HCT116 (cell line): ENCODE measurements around the gene ZDHHC18. TPM values are rescaled to one million over a fixed set of nuclear protein-coding genes. Genes with fewer than 3 reads are reported as not detected.

Experiments used
- ATAC-seq: fragments of 200-7000 bp; cut with Tn5 transposase; 2 replicates; pipeline ENCODE4 v1.9.1; 2020; ENCODE audit warnings: mild to moderate bottlenecking, moderate library complexity
- BruUV-seq: library from RNA; stranded (reverse); fragments of 400-500 nt; replicated peaks from 2 replicates; lab custom pipeline; 2021; lab: Mats Ljungman, UMichigan
- CTCF ChIA-PET: fragments of 300-600 bp; sonication (Branson Sonifier 250); formaldehyde crosslinking; loops from one replicate; lab custom pipeline; 2021; ENCODE audit warnings: antibody characterized with exemption; lab: Charles Lee
- POLR2A ChIA-PET: fragments of 300-600, 350-600 bp; sonication (Branson Sonifier 250); formaldehyde crosslinking; loops from one replicate; lab custom pipeline; 2021; ENCODE audit warnings: antibody characterized with exemption; lab: Charles Lee
- RAD21 ChIA-PET, 2 experiments: fragments of 300-600 bp; sonication (Branson Sonifier 250); formaldehyde crosslinking; loops; one replicate each; lab custom pipeline; 2023; ENCODE audit warnings: low total read pairs in 2 of 2; ENCODE audit not compliant: uncharacterized antibody in 2 of 2, unreplicated experiment in 2 of 2, low non-redundant PET in 1 of 2; lab: Charles Lee
- DNase-seq: peaks from one replicate; pipeline ENCODE4 v3.0.0-alpha.2; 2010; ENCODE audit warnings: low read depth, low spot score
- H2AFZ ChIP-seq: fragments of 200-600 bp; shearing (Covaris generic), sonication (generic); 2 replicates; pipeline ENCODE4 v1.6.1; 2017; ENCODE audit warnings: low read depth, mixed run types, mixed read lengths, antibody characterized with exemption, low read length; ENCODE audit not compliant: poor library complexity, severe bottlenecking
- H3K27ac ChIP-seq: 2 replicates; pipeline ENCODE4 v1.5.1; 2012; ENCODE audit warnings: low read depth, low read length
- H3K27me3 ChIP-seq: fragments of 200-600 bp; sonication (generic); 2 replicates; pipeline ENCODE4 v1.6.1; 2016; ENCODE audit warnings: mixed run types, low read length, mixed read lengths; ENCODE audit not compliant: insufficient read depth
- H3K36me3 ChIP-seq, 2 experiments: fragments of 200-500 bp in 1 of 2; fragments of 200-600 bp in 1 of 2; sonication (Bioruptor generic) in 1 of 2; sonication (generic) in 1 of 2; 2 replicates each; pipeline versions ENCODE4 v1.5.1 to v1.6.1; 2014 to 2016; ENCODE audit warnings: low read length in 2 of 2, inconsistent platforms in 1 of 2, mixed read lengths in 1 of 2, mixed run types in 1 of 2; ENCODE audit not compliant: insufficient read depth in 2 of 2, control insufficient read depth in 1 of 2
- H3K4me1 ChIP-seq, 2 experiments: fragments of 200-600 bp in 1 of 2; sonication (generic) in 1 of 2; 2 replicates each; pipeline versions ENCODE4 v1.5.1 to v1.6.1; 2012 to 2017; ENCODE audit warnings: low read length in 2 of 2, inconsistent platforms in 1 of 2, mild to moderate bottlenecking in 1 of 2, mixed read lengths in 1 of 2, mixed run types in 1 of 2, moderate library complexity in 1 of 2; ENCODE audit not compliant: insufficient read depth in 2 of 2, control insufficient read depth in 1 of 2
- H3K4me2 ChIP-seq: fragments of 200-600 bp; sonication (generic); 2 replicates; pipeline ENCODE4 v1.6.1; 2017; ENCODE audit warnings: mixed run types, low read length, mixed read lengths
- H3K4me3 ChIP-seq, 2 experiments: fragments of 200-600 bp in 1 of 2; sonication (generic) in 1 of 2; replicated peaks in 1 of 2; 2 replicates each; pipeline ENCODE4 v1.5.1; 2011 to 2016; ENCODE audit warnings: low read length in 2 of 2, control low read depth in 1 of 2, low read depth in 1 of 2, mild to moderate bottlenecking in 1 of 2, mixed read lengths in 1 of 2, mixed run types in 1 of 2
- H3K79me2 ChIP-seq: fragments of 200-600 bp; sonication (generic); 2 replicates; pipeline ENCODE4 v1.6.1; 2017; ENCODE audit warnings: mild to moderate bottlenecking, mixed run types, low read length, moderate library complexity, mixed read lengths; ENCODE audit not compliant: insufficient read depth
- H3K9ac ChIP-seq: fragments of 200-600 bp; sonication (generic); 2 replicates; pipeline ENCODE4 v1.6.1; 2016; ENCODE audit warnings: low read length, mixed read lengths
- H3K9me2 ChIP-seq: fragments of 200-600 bp; sonication (generic), shearing (Covaris generic); 2 replicates; pipeline ENCODE4 v1.6.1; 2017; ENCODE audit warnings: mixed run types, mild to moderate bottlenecking, moderate library complexity; ENCODE audit not compliant: insufficient read depth
- H3K9me3 ChIP-seq, 2 experiments: fragments of 200-500 bp in 1 of 2; fragments of 200-600 bp in 1 of 2; sonication (Bioruptor generic) in 1 of 2; sonication (generic) in 1 of 2; 2 replicates each; pipeline ENCODE4 v1.6.1; 2014 to 2017; ENCODE audit warnings: low read length in 2 of 2, mixed read lengths in 2 of 2, inconsistent platforms in 1 of 2, low read depth in 1 of 2, mild to moderate bottlenecking in 1 of 2, mixed run types in 1 of 2, moderate library complexity in 1 of 2; ENCODE audit not compliant: control insufficient read depth in 1 of 2, insufficient read depth in 1 of 2
- H4K20me1 ChIP-seq: fragments of 200-600 bp; sonication (generic), shearing (Covaris generic); 2 replicates; pipeline ENCODE4 v1.6.1; 2017; ENCODE audit warnings: mixed run types, mild to moderate bottlenecking, moderate library complexity; ENCODE audit not compliant: insufficient read depth
- CBX3 ChIP-seq: IDR thresholded peaks from 2 replicates; pipeline ENCODE4 v1.6.1; 2012; ENCODE audit warnings: low read depth
- CEBPB ChIP-seq: IDR thresholded peaks from 2 replicates; pipeline ENCODE4 v1.6.1; 2012; ENCODE audit warnings: low read depth
- EZH2 ChIP-seq: fragments of 200-600 bp; sonication (generic); IDR thresholded peaks from 2 replicates; pipeline ENCODE4 v1.6.1; 2017; ENCODE audit warnings: antibody characterized with exemption, mixed run types
- EZH2phosphoT487 ChIP-seq: fragments of 200-600 bp; IDR thresholded peaks from 2 replicates; pipeline ENCODE4 v1.6.1; 2018; ENCODE audit warnings: antibody characterized with exemption, borderline replicate concordance
- FOSL1 ChIP-seq: IDR thresholded peaks from 2 replicates; pipeline ENCODE4 v1.6.1; 2012; ENCODE audit warnings: low read depth
- JUND ChIP-seq: IDR thresholded peaks from 2 replicates; pipeline ENCODE4 v1.6.1; 2012
- POLR2A ChIP-seq: IDR thresholded peaks from 2 replicates; pipeline ENCODE4 v1.7.0; 2011; ENCODE audit warnings: borderline replicate concordance; ENCODE audit not compliant: insufficient read depth, insufficient read length; ENCODE audit errors: extremely low read depth
- RAD21 ChIP-seq: IDR thresholded peaks from 2 replicates; pipeline ENCODE4 v1.6.1; 2012; ENCODE audit warnings: low read depth, mild to moderate bottlenecking
- SP1 ChIP-seq: IDR thresholded peaks from 2 replicates; pipeline ENCODE4 v1.6.1; 2012; ENCODE audit warnings: low read depth
- YY1 ChIP-seq: IDR thresholded peaks from 2 replicates; pipeline ENCODE4 v1.6.1; 2011; ENCODE audit warnings: low read length, low read depth, moderate library complexity, mild to moderate bottlenecking; ENCODE audit not compliant: insufficient replicate concordance; ENCODE audit errors: extremely low read depth
- ZFX ChIP-seq: fragments of 450-650 bp; IDR thresholded peaks from 2 replicates; pipeline ENCODE4 v1.6.1; 2017
- ZNF274 ChIP-seq: fragments of 200-500 bp; sonication (Bioruptor generic); IDR thresholded peaks from 2 replicates; pipeline ENCODE4 v1.6.1; 2014; ENCODE audit warnings: mild to moderate bottlenecking, low read depth, low read length, inconsistent platforms
- intact Hi-C: fragments of 100-400 bp; cut with micrococcal nuclease; formaldehyde crosslinking; loops from 2 replicates; pipeline ENCODE4 v1.10.0; 2022
- total RNA-seq: library from RNA; stranded (reverse); gene quantifications from one replicate; pipeline ENCODE4 v1.2.1, GENCODE V29; 2021; ENCODE audit not compliant: unreplicated experiment
- TF ChIP-seq, protein P1 (sequence below), 3 experiments: fragments of 200-600 bp in 1 of 3; sonication (generic) in 1 of 3; IDR thresholded peaks in 2 of 3; conservative IDR thresholded peaks in 1 of 3; 2 replicates each; pipeline ENCODE4 v1.5.1; 2012 to 2017; ENCODE audit warnings: low read depth in 2 of 3, low read length in 2 of 3, antibody characterized with exemption in 1 of 3, borderline replicate concordance in 1 of 3, control low read depth in 1 of 3, mild to moderate bottlenecking in 1 of 3, mixed read lengths in 1 of 3, mixed run types in 1 of 3, moderate library complexity in 1 of 3; ENCODE audit not compliant: insufficient read depth in 1 of 3
- TF ChIP-seq, protein P2 (sequence below): IDR thresholded peaks from 2 replicates; pipeline ENCODE4 v1.6.1; 2011; ENCODE audit warnings: mild to moderate bottlenecking, low read length, moderate library complexity; ENCODE audit not compliant: insufficient replicate concordance; ENCODE audit errors: extremely low read depth
- TF ChIP-seq, protein P3 (sequence below): IDR thresholded peaks from 2 replicates; pipeline ENCODE4 v1.6.1; 2012; ENCODE audit warnings: low read depth
- TF ChIP-seq, protein P4 (sequence below): IDR thresholded peaks from 2 replicates; pipeline ENCODE4 v1.6.1; 2012

ZDHHC18 gene
- total RNA-seq, 1 experiment from 2014 or later = 24.4 TPM

DNA sequence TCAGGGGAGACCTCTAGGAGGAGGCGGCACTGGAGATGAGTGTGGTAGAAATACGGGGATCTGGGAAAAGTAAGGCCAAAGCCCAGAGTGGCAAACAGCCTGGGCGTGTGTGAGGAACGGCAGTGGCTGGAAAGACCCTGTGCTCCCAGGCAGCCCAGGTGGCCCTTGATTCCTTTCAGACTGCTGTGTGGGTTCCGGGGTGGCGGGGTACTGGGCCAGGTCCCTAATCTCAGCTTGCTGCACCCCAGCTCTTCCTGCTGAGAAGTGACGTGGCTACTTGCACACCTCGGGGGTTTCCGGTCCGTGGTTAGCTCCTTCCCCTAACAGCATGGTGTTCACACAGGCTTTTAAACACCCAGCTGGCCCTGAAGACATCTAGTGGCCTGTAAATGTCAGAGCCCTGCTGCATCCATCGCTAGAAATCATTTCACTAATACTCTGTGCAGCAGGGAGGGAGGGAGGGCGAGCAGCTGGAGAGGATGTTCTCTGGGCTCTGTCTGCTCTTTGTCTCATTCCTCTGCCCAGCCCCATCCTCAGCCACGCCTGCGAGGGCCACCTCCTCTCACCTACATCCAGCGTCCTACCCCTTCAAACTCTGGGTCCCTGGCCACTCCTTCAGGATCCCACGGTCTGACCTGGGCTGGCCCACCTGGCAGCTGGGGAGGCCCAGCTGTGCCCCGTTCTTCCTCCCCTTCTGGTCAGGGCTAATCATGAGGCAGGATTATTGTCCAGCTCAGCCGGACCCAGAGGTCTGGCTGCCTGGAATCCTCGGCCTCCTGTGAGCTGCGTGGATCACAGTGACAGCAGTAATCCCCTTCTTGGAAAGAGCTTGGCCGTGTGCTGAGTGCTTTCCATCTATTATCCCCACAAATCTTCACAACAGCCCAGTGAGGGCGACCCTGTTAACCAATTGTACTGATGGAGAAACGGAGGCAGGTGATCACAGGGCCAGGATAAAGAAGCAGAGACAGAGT, 7.2 kb downstream of the ZDHHC18 start:
- TF ChIP-seq, protein P1, sequence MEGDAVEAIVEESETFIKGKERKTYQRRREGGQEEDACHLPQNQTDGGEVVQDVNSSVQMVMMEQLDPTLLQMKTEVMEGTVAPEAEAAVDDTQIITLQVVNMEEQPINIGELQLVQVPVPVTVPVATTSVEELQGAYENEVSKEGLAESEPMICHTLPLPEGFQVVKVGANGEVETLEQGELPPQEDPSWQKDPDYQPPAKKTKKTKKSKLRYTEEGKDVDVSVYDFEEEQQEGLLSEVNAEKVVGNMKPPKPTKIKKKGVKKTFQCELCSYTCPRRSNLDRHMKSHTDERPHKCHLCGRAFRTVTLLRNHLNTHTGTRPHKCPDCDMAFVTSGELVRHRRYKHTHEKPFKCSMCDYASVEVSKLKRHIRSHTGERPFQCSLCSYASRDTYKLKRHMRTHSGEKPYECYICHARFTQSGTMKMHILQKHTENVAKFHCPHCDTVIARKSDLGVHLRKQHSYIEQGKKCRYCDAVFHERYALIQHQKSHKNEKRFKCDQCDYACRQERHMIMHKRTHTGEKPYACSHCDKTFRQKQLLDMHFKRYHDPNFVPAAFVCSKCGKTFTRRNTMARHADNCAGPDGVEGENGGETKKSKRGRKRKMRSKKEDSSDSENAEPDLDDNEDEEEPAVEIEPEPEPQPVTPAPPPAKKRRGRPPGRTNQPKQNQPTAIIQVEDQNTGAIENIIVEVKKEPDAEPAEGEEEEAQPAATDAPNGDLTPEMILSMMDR (IDR thresholded peaks at IDR 0.05 in 2 of 3, conservative IDR thresholded peaks at IDR 0.05 in 1 of 3; ENCODE audit: borderline replicate concordance in 1 of 3, insufficient read depth in 1 of 3, low read depth in 2 of 3, low read length in 2 of 3) = no peak
- TF ChIP-seq ZFX = no peak
- TF ChIP-seq SP1 = no peak
- TF ChIP-seq, protein P2, sequence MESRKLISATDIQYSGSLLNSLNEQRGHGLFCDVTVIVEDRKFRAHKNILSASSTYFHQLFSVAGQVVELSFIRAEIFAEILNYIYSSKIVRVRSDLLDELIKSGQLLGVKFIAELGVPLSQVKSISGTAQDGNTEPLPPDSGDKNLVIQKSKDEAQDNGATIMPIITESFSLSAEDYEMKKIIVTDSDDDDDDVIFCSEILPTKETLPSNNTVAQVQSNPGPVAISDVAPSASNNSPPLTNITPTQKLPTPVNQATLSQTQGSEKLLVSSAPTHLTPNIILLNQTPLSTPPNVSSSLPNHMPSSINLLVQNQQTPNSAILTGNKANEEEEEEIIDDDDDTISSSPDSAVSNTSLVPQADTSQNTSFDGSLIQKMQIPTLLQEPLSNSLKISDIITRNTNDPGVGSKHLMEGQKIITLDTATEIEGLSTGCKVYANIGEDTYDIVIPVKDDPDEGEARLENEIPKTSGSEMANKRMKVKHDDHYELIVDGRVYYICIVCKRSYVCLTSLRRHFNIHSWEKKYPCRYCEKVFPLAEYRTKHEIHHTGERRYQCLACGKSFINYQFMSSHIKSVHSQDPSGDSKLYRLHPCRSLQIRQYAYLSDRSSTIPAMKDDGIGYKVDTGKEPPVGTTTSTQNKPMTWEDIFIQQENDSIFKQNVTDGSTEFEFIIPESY = no peak
- no peak for TF ChIP-seq CBX3
- TF ChIP-seq, protein P3, sequence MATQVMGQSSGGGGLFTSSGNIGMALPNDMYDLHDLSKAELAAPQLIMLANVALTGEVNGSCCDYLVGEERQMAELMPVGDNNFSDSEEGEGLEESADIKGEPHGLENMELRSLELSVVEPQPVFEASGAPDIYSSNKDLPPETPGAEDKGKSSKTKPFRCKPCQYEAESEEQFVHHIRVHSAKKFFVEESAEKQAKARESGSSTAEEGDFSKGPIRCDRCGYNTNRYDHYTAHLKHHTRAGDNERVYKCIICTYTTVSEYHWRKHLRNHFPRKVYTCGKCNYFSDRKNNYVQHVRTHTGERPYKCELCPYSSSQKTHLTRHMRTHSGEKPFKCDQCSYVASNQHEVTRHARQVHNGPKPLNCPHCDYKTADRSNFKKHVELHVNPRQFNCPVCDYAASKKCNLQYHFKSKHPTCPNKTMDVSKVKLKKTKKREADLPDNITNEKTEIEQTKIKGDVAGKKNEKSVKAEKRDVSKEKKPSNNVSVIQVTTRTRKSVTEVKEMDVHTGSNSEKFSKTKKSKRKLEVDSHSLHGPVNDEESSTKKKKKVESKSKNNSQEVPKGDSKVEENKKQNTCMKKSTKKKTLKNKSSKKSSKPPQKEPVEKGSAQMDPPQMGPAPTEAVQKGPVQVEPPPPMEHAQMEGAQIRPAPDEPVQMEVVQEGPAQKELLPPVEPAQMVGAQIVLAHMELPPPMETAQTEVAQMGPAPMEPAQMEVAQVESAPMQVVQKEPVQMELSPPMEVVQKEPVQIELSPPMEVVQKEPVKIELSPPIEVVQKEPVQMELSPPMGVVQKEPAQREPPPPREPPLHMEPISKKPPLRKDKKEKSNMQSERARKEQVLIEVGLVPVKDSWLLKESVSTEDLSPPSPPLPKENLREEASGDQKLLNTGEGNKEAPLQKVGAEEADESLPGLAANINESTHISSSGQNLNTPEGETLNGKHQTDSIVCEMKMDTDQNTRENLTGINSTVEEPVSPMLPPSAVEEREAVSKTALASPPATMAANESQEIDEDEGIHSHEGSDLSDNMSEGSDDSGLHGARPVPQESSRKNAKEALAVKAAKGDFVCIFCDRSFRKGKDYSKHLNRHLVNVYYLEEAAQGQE = no peak
- no peak for TF ChIP-seq JUND
- no peak for TF ChIP-seq YY1
- TF ChIP-seq, protein P4, sequence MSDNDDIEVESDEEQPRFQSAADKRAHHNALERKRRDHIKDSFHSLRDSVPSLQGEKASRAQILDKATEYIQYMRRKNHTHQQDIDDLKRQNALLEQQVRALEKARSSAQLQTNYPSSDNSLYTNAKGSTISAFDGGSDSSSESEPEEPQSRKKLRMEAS = no peak
- TF ChIP-seq EZH2 = no peak
- no peak for TF ChIP-seq EZH2phosphoT487
- TF ChIP-seq RAD21 = no peak
- TF ChIP-seq CEBPB = no peak
- no peak for TF ChIP-seq FOSL1
- TF ChIP-seq POLR2A = no peak
- no peak for TF ChIP-seq ZNF274
- Histone ChIP-seq H4K20me1 (no peaks in the 10 kb centered on the region), H3K4me2 (no peak overlapping the region), H3K4me1 (peaks cover 0 to 8% of the 10 kb centered on the region in 2 experiments; a peak in 2 of 4 replicates), H3K9me3 (no peaks in the 10 kb centered on the region), H3K79me2 (peaks cover 36% of the 10 kb centered on the region), H2AFZ (no peak overlapping the region), H3K4me3 (no peak overlapping the region), H3K9ac (no peak overlapping the region), H3K27me3 (no peaks in the 10 kb centered on the region), H3K27ac (no peak overlapping the region), H3K9me2 (no peaks in the 10 kb centered on the region), H3K36me3 (peaks cover 39 to 52% of the 10 kb centered on the region in 2 experiments)
- no TSS peak for BruUV-seq
- RAD21 ChIA-PET = no interaction called here
- intact Hi-C loops = no loop called here
- ATAC-seq (no peak), DNase-seq (no peak)
- POLR2A ChIA-PET = no interaction called here
- CTCF ChIA-PET = no interaction called here
